Nephron (organoid): ENCODE measurements around the gene SPOPL.

Source experiments
- H3K27ac Mint-ChIP-seq, 3 experiments: 2 replicates each; pipeline ENCODE4 v1.8.0; 2020; ENCODE audit warnings: mixed read lengths in 3 of 3, mild to moderate bottlenecking in 2 of 3, moderate library complexity in 1 of 3
- H3K27me3 Mint-ChIP-seq: 2 replicates; pipeline ENCODE4 v1.8.0; 2021; ENCODE audit warnings: low read depth, mild to moderate bottlenecking, moderate library complexity, mixed read lengths
- H3K36me3 Mint-ChIP-seq: 2 replicates; pipeline ENCODE4 v1.8.0; 2020; ENCODE audit warnings: low read depth, mixed read lengths
- H3K4me1 Mint-ChIP-seq: 2 replicates; pipeline ENCODE4 v1.8.0; 2020; ENCODE audit warnings: mixed read lengths
- H3K4me3 Mint-ChIP-seq, 3 experiments: 2 replicates each; pipeline ENCODE4 v1.8.0; 2020; ENCODE audit warnings: mild to moderate bottlenecking in 3 of 3, mixed read lengths in 3 of 3, moderate library complexity in 2 of 3
- H3K9me3 Mint-ChIP-seq: 2 replicates; pipeline ENCODE4 v1.8.0; 2020; ENCODE audit warnings: mixed read lengths
- CTCF ChIP-seq, 3 experiments: fragments of 200-600 bp; sonication (generic); IDR thresholded peaks; one replicate each; pipeline ENCODE4 v1.5.0; 2021; ENCODE audit warnings: antibody characterized with exemption in 3 of 3; ENCODE audit not compliant: unreplicated experiment in 3 of 3

Gene SPOPL

GRCh38 chr2:138565230-138565598 is 63.6 kb downstream of the SPOPL start:
- Mint-ChIP-seq H3K27me3 (no peaks in the 10 kb centered on the region), H3K4me1 (no peaks in the 10 kb centered on the region), H3K9me3 (no peaks in the 10 kb centered on the region), H3K36me3 (peaks cover 44% of the 10 kb centered on the region), H3K27ac (no peak overlapping the region), H3K4me3 (no peak overlapping the region)
- TF ChIP-seq CTCF (IDR thresholded peaks at IDR 0.05; ENCODE audit: unreplicated experiment in 3 of 3), result no peak

GRCh38 chr2:138572318-138572717 is 70.7 kb downstream of the SPOPL start:
- Mint-ChIP-seq H3K27me3 (no peaks in the 10 kb centered on the region), H3K9me3 (peaks cover 21% of the 10 kb centered on the region), H3K36me3 (peaks cover 59% of the 10 kb centered on the region), H3K27ac (no peak overlapping the region), H3K4me3 (no peak overlapping the region), H3K4me1 (no peaks in the 10 kb centered on the region)
- no peak for TF ChIP-seq CTCF (IDR thresholded peaks at IDR 0.05; ENCODE audit: unreplicated experiment in 3 of 3)

- Mint-ChIP-seq H3K9me3 (peaks cover 54% of the 10 kb centered on the region), H3K4me1 (no peaks in the 10 kb centered on the region), H3K27me3 (no peaks in the 10 kb centered on the region), H3K4me3 (no peak overlapping the region), H3K27ac (no peak overlapping the region), H3K36me3 (peaks cover 85% of the 10 kb centered on the region)
- no peak for TF ChIP-seq CTCF (IDR thresholded peaks at IDR 0.05; ENCODE audit: unreplicated experiment in 3 of 3)
These were observed 75.5 kb downstream of the SPOPL start for GRCh38 chr2:138577066-138577465.

- no peak for TF ChIP-seq CTCF (IDR thresholded peaks at IDR 0.05; ENCODE audit: unreplicated experiment in 3 of 3)
- no peaks in the 10 kb centered on the region for H3K4me1 Mint-ChIP-seq
- no peak overlapping the region for H3K4me3 Mint-ChIP-seq
- H3K27ac Mint-ChIP-seq, result no peak overlapping the region
- H3K27me3 Mint-ChIP-seq, result no peaks in the 10 kb centered on the region
- H3K36me3 Mint-ChIP-seq, result peaks cover 83% of the 10 kb centered on the region
- H3K9me3 Mint-ChIP-seq, result peaks cover 50% of the 10 kb centered on the region
These were observed 78.0 kb downstream of the SPOPL start for GRCh38 chr2:138579556-138579955.

- no peaks in the 10 kb centered on the region for H3K27me3 Mint-ChIP-seq
- H3K36me3 Mint-ChIP-seq, result peaks cover 65% of the 10 kb centered on the region
- H3K4me1 Mint-ChIP-seq, result no peaks in the 10 kb centered on the region
- H3K4me3 Mint-ChIP-seq, result no peak overlapping the region
- H3K9me3 Mint-ChIP-seq, result peaks cover 36% of the 10 kb centered on the region
- H3K27ac Mint-ChIP-seq, result no peak overlapping the region
- TF ChIP-seq CTCF (IDR thresholded peaks at IDR 0.05; ENCODE audit: unreplicated experiment in 3 of 3), result no peak
These were observed 80.3 kb downstream of the SPOPL start for GRCh38 chr2:138581909-138582308.

- no peak overlapping the region for H3K4me3 Mint-ChIP-seq
- no peaks in the 10 kb centered on the region for H3K9me3 Mint-ChIP-seq
- no peaks in the 10 kb centered on the region for H3K27me3 Mint-ChIP-seq
- no peak overlapping the region for H3K27ac Mint-ChIP-seq
- no peaks in the 10 kb centered on the region for H3K4me1 Mint-ChIP-seq
- peaks cover 26% of the 10 kb centered on the region for H3K36me3 Mint-ChIP-seq
- TF ChIP-seq CTCF (IDR thresholded peaks at IDR 0.05; ENCODE audit: unreplicated experiment in 3 of 3), result no peak
These were observed 88.1 kb downstream of the SPOPL start for GRCh38 chr2:138589663-138590062.
